C4-2B (cell line): ENCODE data around the gene SHROOM3.

Source experiments
- H3K27ac ChIP-seq: fragments of 450-650 bp; 2 replicates; pipeline ENCODE4 v1.5.1; 2017
- CTCF ChIP-seq: fragments of 450-650 bp; conservative IDR thresholded peaks from 2 replicates; pipeline ENCODE4 v1.5.1; 2017; ENCODE audit warnings: mild to moderate bottlenecking
- ZFX ChIP-seq: fragments of 450-650 bp; IDR thresholded peaks from 2 replicates; pipeline ENCODE4 v1.6.1; 2017

The SHROOM3 gene

DNA sequence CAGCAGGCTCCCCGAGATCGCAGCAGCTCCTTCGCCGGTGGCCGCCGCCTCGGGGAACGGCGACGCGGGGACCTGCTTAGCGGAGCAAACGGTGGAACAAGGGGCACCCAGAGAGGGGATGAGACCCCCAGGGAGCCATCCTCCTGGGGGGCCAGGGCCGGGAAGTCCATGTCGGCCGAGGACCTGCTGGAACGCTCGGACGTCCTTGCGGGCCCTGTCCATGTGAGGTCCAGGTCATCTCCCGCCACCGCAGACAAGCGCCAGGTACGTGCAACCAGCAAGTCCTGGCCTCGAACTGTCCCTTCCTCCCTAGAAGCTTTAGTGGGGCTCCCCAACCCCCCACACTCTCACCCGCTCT is 306.6 kb downstream of the SHROOM3 start:
- H3K27ac ChIP-seq = no peak overlapping the region
- TF ChIP-seq CTCF (no peak), ZFX (no peak)

DNA sequence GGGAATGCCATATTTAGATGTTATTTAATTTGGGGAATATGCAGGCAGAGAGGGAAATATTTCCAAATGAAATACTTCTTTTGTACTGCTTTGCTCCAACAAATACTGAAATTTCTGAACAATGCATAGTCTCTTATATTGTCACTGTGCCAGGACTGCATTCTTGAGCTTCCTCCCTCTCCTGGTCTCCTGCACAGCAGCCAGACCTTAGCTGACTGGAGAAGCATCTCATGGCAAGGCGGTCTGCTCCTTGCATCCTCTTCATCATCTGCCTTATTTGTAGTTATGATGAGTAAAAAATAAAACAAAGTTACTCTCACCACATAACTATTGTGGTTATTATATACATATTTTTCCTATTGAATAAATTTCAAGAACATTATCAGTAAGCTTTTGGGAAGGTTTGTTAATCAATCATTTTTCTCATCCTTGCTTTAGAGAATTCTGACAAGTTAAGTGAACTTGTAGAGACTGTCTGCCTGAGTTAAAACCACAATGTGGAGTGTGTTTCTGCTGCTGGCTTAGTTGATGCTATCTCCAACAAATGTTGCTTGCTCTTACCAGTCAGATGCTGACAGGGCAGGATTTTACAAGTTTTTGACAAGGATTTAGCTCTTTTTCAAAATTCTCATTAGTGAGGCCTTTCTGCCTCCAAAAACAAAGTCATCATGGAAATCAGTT is 309.4 kb downstream of the SHROOM3 start:
- no peak overlapping the region for H3K27ac ChIP-seq
- no peak for TF ChIP-seq CTCF
- no peak for TF ChIP-seq ZFX

DNA sequence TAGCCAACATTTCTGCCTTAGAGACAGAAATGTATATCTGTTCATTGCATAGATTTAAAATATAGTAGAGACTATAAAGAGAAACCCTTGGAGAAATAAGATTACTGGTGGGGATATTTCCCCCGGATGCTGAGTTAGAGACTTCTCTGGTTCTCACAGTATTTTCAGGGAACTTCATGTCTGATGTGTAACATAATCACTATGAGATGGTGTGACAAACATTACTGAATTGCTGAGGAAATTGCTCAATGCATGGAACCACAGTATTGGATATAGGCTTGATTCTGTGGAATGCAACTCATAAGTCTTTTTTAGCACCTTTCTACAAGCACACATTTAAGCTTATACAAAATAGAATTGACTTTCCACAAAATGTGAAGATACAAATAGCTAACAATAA is 310.2 kb downstream of the SHROOM3 start:
- TF ChIP-seq ZFX = no peak
- TF ChIP-seq CTCF = no peak
- H3K27ac ChIP-seq = no peak overlapping the region

GRCh38 chr4:76747563-76747962 is 312.5 kb downstream of the SHROOM3 start:
- TF ChIP-seq ZFX = no peak
- no peak for TF ChIP-seq CTCF
- no peak overlapping the region for H3K27ac ChIP-seq

DNA sequence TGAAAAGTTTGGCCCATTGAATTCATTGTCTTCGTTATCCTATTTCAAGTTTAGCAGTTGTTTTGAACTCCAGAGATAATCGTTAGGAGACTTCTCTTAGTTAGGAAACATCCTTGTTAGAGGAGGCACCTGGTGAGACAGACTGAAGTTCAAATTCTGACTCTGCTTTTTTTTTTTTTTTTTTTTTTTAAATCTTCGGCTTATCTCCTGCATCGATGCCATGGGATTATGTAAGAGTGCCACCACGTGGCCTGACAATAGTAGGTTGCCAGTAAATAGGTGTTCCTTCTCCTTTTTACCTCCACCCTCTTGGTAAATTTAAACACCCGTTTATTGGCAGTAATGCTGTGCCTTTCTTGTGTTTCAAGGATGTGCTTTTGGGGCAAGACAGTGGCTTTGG is 313.6 kb downstream of the SHROOM3 start:
- no peak overlapping the region for H3K27ac ChIP-seq
- TF ChIP-seq CTCF = peak; percentile 69
- no peak for TF ChIP-seq ZFX

GRCh38 chr4:76749355-76749754 is 314.3 kb downstream of the SHROOM3 start:
- H3K27ac ChIP-seq = no peak overlapping the region
- TF ChIP-seq ZFX (no peak), CTCF (no peak)

- H3K27ac ChIP-seq = no peak overlapping the region
- TF ChIP-seq CTCF (no peak), ZFX (no peak)
These were observed 315.7 kb downstream of the SHROOM3 start for GRCh38 chr4:76750716-76751115.
